Endothelial cell of umbilical vein (primary cell): ENCODE data around the gene NRG3. TPM values are rescaled to one million over a fixed set of nuclear protein-coding genes. Genes with fewer than 3 reads are reported as not detected.

Experiments
- BruUV-seq: library from RNA; stranded (reverse); fragments of 400-500 nt; replicated peaks from 2 replicates; lab custom pipeline; 2021; lab: Mats Ljungman, UMichigan
- CTCF ChIA-PET: fragments of 300-600, 350-600 bp; sonication (Branson Sonifier 250); formaldehyde crosslinking; loops from one replicate; lab custom pipeline; 2021; ENCODE audit warnings: antibody characterized with exemption, inconsistent platforms; lab: Charles Lee
- POLR2A ChIA-PET: fragments of 300-600, 350-600 bp; sonication (Branson Sonifier 250); formaldehyde crosslinking; loops from one replicate; lab custom pipeline; 2021; ENCODE audit warnings: antibody characterized with exemption, inconsistent platforms; lab: Charles Lee
- DNase-seq: peaks from one replicate; pipeline ENCODE4 v3.0.0-alpha.2; 2011; ENCODE audit warnings: low read depth, low spot score
- FAIRE-seq: peaks from 2 replicates; lab custom pipeline; 2011; peaks lifted over from hg19 to GRCh38; lab: Jason Lieb, UNC
- H2AFZ ChIP-seq: 2 replicates; pipeline ENCODE4 v1.6.0; 2012; ENCODE audit warnings: low read depth, low read length, control low read depth, inconsistent platforms
- H3K27ac ChIP-seq: 2 replicates; pipeline ENCODE4 v1.5.1; 2011; ENCODE audit warnings: low read depth, mild to moderate bottlenecking, control low read depth, low read length, moderate library complexity; ENCODE audit not compliant: insufficient read depth
- H3K27me3 ChIP-seq, 2 experiments: 2 replicates each; pipeline versions ENCODE4 v1.6.0 to v1.6.1; 2011; ENCODE audit warnings: low read length in 2 of 2, mixed read lengths in 1 of 2; ENCODE audit not compliant: control insufficient read depth in 2 of 2, insufficient read depth in 2 of 2
- H3K36me3 ChIP-seq, 2 experiments: 2 replicates in 1 of 2; 3 replicates in 1 of 2; pipeline ENCODE4 v1.5.1; 2011; ENCODE audit warnings: low read length in 2 of 2, mild to moderate bottlenecking in 1 of 2, moderate library complexity in 1 of 2; ENCODE audit not compliant: control insufficient read depth in 2 of 2, insufficient read depth in 2 of 2; ENCODE audit errors: extremely low read depth in 1 of 2
- H3K4me1 ChIP-seq: 3 replicates; pipeline ENCODE4 v1.5.1; 2011; ENCODE audit warnings: mild to moderate bottlenecking, low read length; ENCODE audit not compliant: control insufficient read depth, insufficient read depth; ENCODE audit errors: extremely low read depth
- H3K4me2 ChIP-seq: 2 replicates; pipeline ENCODE4 v1.6.1; 2011; ENCODE audit warnings: low read length, control low read depth, mixed read lengths; ENCODE audit not compliant: insufficient read depth
- H3K4me3 ChIP-seq, 3 experiments: fragments of 200-600 bp in 1 of 3; sonication (generic), shearing (Covaris generic) in 1 of 3; replicated peaks in 1 of 3; 2 replicates each; pipeline ENCODE4 v1.5.1; 2011 to 2016; ENCODE audit warnings: control low read depth in 3 of 3, low read length in 3 of 3, mild to moderate bottlenecking in 2 of 3, inconsistent platforms in 1 of 3, low read depth in 1 of 3, moderate library complexity in 1 of 3; ENCODE audit not compliant: insufficient read depth in 1 of 3
- H3K79me2 ChIP-seq: 2 replicates; pipeline ENCODE4 v1.6.0; 2012; ENCODE audit warnings: low read length, inconsistent platforms; ENCODE audit not compliant: control insufficient read depth, insufficient read depth
- H3K9ac ChIP-seq: replicated peaks from 2 replicates; pipeline ENCODE3; 2011; ENCODE audit warnings: low read length, control low read depth; ENCODE audit not compliant: insufficient read depth; ENCODE audit errors: extremely low read depth
- H3K9me1 ChIP-seq: replicated peaks from 3 replicates; pipeline ENCODE4 v1.6.0; 2011; ENCODE audit warnings: mild to moderate bottlenecking, low read length; ENCODE audit not compliant: control insufficient read depth, insufficient read depth; ENCODE audit errors: extremely low read depth
- H3K9me3 ChIP-seq: replicated peaks from 2 replicates; pipeline ENCODE4 v1.5.1; 2012; ENCODE audit warnings: low read length, inconsistent platforms; ENCODE audit not compliant: control insufficient read depth, insufficient read depth
- H4K20me1 ChIP-seq: replicated peaks from 2 replicates; pipeline ENCODE3; 2011; ENCODE audit warnings: mild to moderate bottlenecking, low read length; ENCODE audit not compliant: control insufficient read depth, insufficient read depth; ENCODE audit errors: extremely low read depth
- EZH2 ChIP-seq: IDR thresholded peaks from 2 replicates; pipeline ENCODE4 v1.6.1; 2012; ENCODE audit warnings: borderline replicate concordance, low read depth, mild to moderate bottlenecking, moderate library complexity, low read length, inconsistent platforms; ENCODE audit not compliant: severe bottlenecking
- FOS ChIP-seq: IDR thresholded peaks from 2 replicates; pipeline ENCODE4 v1.6.1; 2011; ENCODE audit warnings: mild to moderate bottlenecking, low read length, moderate library complexity, borderline replicate concordance; ENCODE audit not compliant: insufficient read depth
- GATA2 ChIP-seq: IDR thresholded peaks from 2 replicates; pipeline ENCODE4 v1.7.0; 2011; ENCODE audit warnings: low read depth, mild to moderate bottlenecking, moderate library complexity, mixed read lengths, low read length; ENCODE audit not compliant: insufficient read length, insufficient read depth
- JUN ChIP-seq: IDR thresholded peaks from 2 replicates; pipeline ENCODE4 v1.6.1; 2011; ENCODE audit warnings: borderline replicate concordance, low read depth; ENCODE audit not compliant: insufficient read length, insufficient read depth
- MAX ChIP-seq: IDR thresholded peaks from 2 replicates; pipeline ENCODE4 v1.6.1; 2011; ENCODE audit not compliant: insufficient read depth, insufficient read length
- MYC ChIP-seq: IDR thresholded peaks from one replicate; pipeline ENCODE4 v1.6.1; 2011; ENCODE audit warnings: mild to moderate bottlenecking, low read depth, low read length
- POLR2A ChIP-seq: IDR thresholded peaks from 2 replicates; pipeline ENCODE4 v1.6.1; 2012; ENCODE audit warnings: low read depth, mild to moderate bottlenecking, control low read depth, low read length
- POLR2AphosphoS5 ChIP-seq: IDR thresholded peaks from 2 replicates; pipeline ENCODE4 v1.6.1; 2012; ENCODE audit warnings: low read depth, mild to moderate bottlenecking, control low read depth, low read length, moderate library complexity; ENCODE audit not compliant: insufficient read depth
- dilution Hi-C: fragments of 300-500 bp; cut with MboI; formaldehyde crosslinking; loops from one replicate; pipeline ENCODE4 v1.15.0; 2019; ENCODE audit warnings: low sequenced_read_pairs; ENCODE audit not compliant: extremely low pct_ligation_motif_present
- intact Hi-C: fragments of 100-400 bp; cut with micrococcal nuclease; formaldehyde crosslinking; loops from one replicate; pipeline ENCODE4 v1.10.0; 2022
- polyA plus RNA-seq, 4 experiments: library from polyadenylated mRNA; depleted of rRNA in 3 of 4; stranded (reverse) in 3 of 4; unstranded in 1 of 4; fragments of >200 nt; gene quantifications; 2 replicates each; pipeline versions ENCODE4 v1.2.1 to v1.2.3, GENCODE V29; 2011 to 2012; ENCODE audit warnings: missing spikeins in 1 of 4
- total RNA-seq: library from RNA; stranded (reverse); gene quantifications from 2 replicates; pipeline ENCODE4 v1.2.3, GENCODE V29; 2021
- TF ChIP-seq, protein P1 (sequence below), 2 donors: IDR thresholded peaks; 1 replicate in 1 of 2; 2 replicates in 1 of 2; pipeline ENCODE4 v1.5.1; 2011; ENCODE audit warnings: low read length in 2 of 2, mild to moderate bottlenecking in 2 of 2, moderate library complexity in 2 of 2, control low read depth in 1 of 2, inconsistent platforms in 1 of 2, low read depth in 1 of 2; ENCODE audit not compliant: insufficient read depth in 1 of 2; ENCODE audit errors: extremely low read depth in 1 of 2

Gene NRG3
- total and polyA plus RNA-seq, 2 donors (not counting 3 experiments of a cell fraction or from before 2014, with no cell fraction given): 1.9 to 3.9 TPM

DNA sequence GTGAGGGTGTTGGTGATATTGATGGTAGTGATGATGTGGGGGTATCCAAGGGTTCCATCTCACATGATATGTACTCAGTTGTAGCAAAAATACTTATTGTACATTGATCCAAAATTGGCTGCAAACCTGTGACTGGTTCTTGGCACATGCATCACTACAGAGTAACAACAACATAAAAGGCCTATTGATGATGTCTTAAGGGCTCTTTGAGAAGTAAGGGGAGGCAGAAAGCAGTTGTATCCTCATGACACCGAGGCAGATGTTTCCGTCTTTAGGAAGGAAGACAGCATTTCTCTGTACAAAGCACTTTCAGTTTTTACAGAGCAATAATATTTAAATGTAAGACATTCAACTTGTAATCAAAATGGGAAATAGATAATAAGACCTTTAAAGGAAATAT is 34.5 kb downstream of the NRG3 start:
- ChIA-PET POLR2A (no interaction called here), CTCF (no interaction called here)
- H3K9ac ChIP-seq: no peak overlapping the region
- FAIRE-seq (no peak), DNase-seq (no peak)
- TF ChIP-seq, protein P1, sequence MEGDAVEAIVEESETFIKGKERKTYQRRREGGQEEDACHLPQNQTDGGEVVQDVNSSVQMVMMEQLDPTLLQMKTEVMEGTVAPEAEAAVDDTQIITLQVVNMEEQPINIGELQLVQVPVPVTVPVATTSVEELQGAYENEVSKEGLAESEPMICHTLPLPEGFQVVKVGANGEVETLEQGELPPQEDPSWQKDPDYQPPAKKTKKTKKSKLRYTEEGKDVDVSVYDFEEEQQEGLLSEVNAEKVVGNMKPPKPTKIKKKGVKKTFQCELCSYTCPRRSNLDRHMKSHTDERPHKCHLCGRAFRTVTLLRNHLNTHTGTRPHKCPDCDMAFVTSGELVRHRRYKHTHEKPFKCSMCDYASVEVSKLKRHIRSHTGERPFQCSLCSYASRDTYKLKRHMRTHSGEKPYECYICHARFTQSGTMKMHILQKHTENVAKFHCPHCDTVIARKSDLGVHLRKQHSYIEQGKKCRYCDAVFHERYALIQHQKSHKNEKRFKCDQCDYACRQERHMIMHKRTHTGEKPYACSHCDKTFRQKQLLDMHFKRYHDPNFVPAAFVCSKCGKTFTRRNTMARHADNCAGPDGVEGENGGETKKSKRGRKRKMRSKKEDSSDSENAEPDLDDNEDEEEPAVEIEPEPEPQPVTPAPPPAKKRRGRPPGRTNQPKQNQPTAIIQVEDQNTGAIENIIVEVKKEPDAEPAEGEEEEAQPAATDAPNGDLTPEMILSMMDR (IDR thresholded peaks at IDR 0.05; ENCODE audit: extremely low read depth in 1 of 2, insufficient read depth in 1 of 2, low read depth in 1 of 2, low read length in 2 of 2): no peak
- TF ChIP-seq GATA2: no peak
- TF ChIP-seq POLR2A: no peak
- TF ChIP-seq FOS: no peak
- TF ChIP-seq EZH2: no peak
- no peak for TF ChIP-seq JUN
- TF ChIP-seq MYC: no peak
- no peak for TF ChIP-seq MAX
- TF ChIP-seq POLR2AphosphoS5: no peak
- no TSS peak for BruUV-seq
- no peaks in the 10 kb centered on the region for H4K20me1 ChIP-seq
- H3K4me2 ChIP-seq: no peak overlapping the region
- no peak overlapping the region for H2AFZ ChIP-seq
- H3K79me2 ChIP-seq: no peaks in the 10 kb centered on the region
- H3K4me1 ChIP-seq: no peaks in the 10 kb centered on the region
- intact Hi-C loops: no loop called here
- H3K27me3 ChIP-seq: no peaks in the 10 kb centered on the region
- no peak overlapping the region for H3K4me3 ChIP-seq
- no peaks in the 10 kb centered on the region for H3K9me3 ChIP-seq
- no peak overlapping the region for H3K27ac ChIP-seq
- H3K36me3 ChIP-seq: no peaks in the 10 kb centered on the region
- dilution Hi-C loops: no loop called here
- H3K9me1 ChIP-seq: no peaks in the 10 kb centered on the region
